Activated CD8-positive, alpha-beta T cell treated with anti-CD3 and anti-CD28 coated beads, Interleukin-2, amount 10 ng/mL, durations not matched to agents 7 days and 5 days (primary cell): ENCODE results near the gene TRRAP. TPM values are rescaled to one million over a fixed set of nuclear protein-coding genes. Genes with fewer than 3 reads are reported as not detected.

Experiments
- ATAC-seq: fragments of 150-1000 bp; cut with Tn5 transposase; one replicate; pipeline ENCODE4 v1.10.0; 2021; ENCODE audit warnings: moderate library complexity
- CTCF ChIA-PET: fragments of 350-600 bp; sonication (Branson Sonifier 250); formaldehyde crosslinking; loops from one replicate; lab custom pipeline; 2021; ENCODE audit warnings: antibody characterized with exemption; lab: Charles Lee
- POLR2A ChIA-PET: fragments of 350-600 bp; sonication (Branson Sonifier 250); formaldehyde crosslinking; loops from one replicate; lab custom pipeline; 2021; ENCODE audit warnings: antibody characterized with exemption; lab: Charles Lee
- DNase-seq: peaks from one replicate; pipeline ENCODE4 v3.0.0-alpha.2; 2020
- H3K27ac Mint-ChIP-seq: one replicate; pipeline ENCODE4 v1.8.0; 2021; ENCODE audit warnings: mild to moderate bottlenecking, mixed read lengths
- H3K27me3 Mint-ChIP-seq: one replicate; pipeline ENCODE4 v1.8.0; 2021; ENCODE audit warnings: low read depth, mixed read lengths
- H3K36me3 Mint-ChIP-seq: one replicate; pipeline ENCODE4 v1.8.0; 2021; ENCODE audit warnings: low read depth, mixed read lengths
- H3K4me1 Mint-ChIP-seq: one replicate; pipeline ENCODE4 v1.8.0; 2021; ENCODE audit warnings: low read depth, mixed read lengths
- H3K4me3 Mint-ChIP-seq: one replicate; pipeline ENCODE4 v1.8.0; 2021; ENCODE audit warnings: mild to moderate bottlenecking, mixed read lengths
- H3K9me3 Mint-ChIP-seq: one replicate; pipeline ENCODE4 v1.8.0; 2022; ENCODE audit warnings: mixed read lengths; ENCODE audit not compliant: insufficient read depth
- total RNA-seq, 2 experiments: library from RNA; stranded (reverse); gene quantifications; one replicate each; pipeline ENCODE4 v1.2.3, GENCODE V29; 2021

The TRRAP gene
- total RNA-seq, 2 experiments from 2014 or later, result 61.0 to 64.5 TPM

GRCh38 chr7:99001482-99002147 lies 123.3 kb downstream of the TRRAP start:
- Mint-ChIP-seq H3K36me3 (peaks cover 50% of the 10 kb centered on the region), H3K9me3 (no peaks in the 10 kb centered on the region), H3K4me1 (peaks cover 38% of the 10 kb centered on the region), H3K4me3 (peak overlapping the region; percentile 42), H3K27me3 (no peaks in the 10 kb centered on the region), H3K27ac (peak overlapping the region; percentile 88)
- POLR2A ChIA-PET, result no interaction called here
- DNase-seq, result peak; percentile 40
- peak; percentile 77 for ATAC-seq
- CTCF ChIA-PET, result interaction anchor here (0.6 to 1.9 kb wide), 8 partner anchors 8 to 1399 kb away, joined by 3 to 6 read pairs (median 4); no protein-coding TSS in a partner anchor

GRCh38 chr7:99002148-99002826 lies 124.0 kb downstream of the TRRAP start:
- Mint-ChIP-seq H3K9me3 (no peaks in the 10 kb centered on the region), H3K4me1 (peaks cover 38% of the 10 kb centered on the region), H3K4me3 (no peak overlapping the region), H3K27ac (peak overlapping the region; percentile 62), H3K27me3 (no peaks in the 10 kb centered on the region), H3K36me3 (peaks cover 54% of the 10 kb centered on the region)
- ChIA-PET CTCF (interaction anchor here (1.1 to 1.9 kb wide), 6 partner anchors 8 to 311 kb away, joined by 3 to 6 read pairs (median 4); no protein-coding TSS in a partner anchor), POLR2A (no interaction called here)
- DNase-seq (no peak), ATAC-seq (no peak)

GRCh38 chr7:99002827-99003212 lies 124.5 kb downstream of the TRRAP start:
- CTCF ChIA-PET, result interaction anchor here (1.4 kb wide), 2 partner anchors 9 to 10 kb away, joined by 3 read pairs; no protein-coding TSS in a partner anchor
- Mint-ChIP-seq H3K4me1 (peaks cover 38% of the 10 kb centered on the region), H3K9me3 (no peaks in the 10 kb centered on the region), H3K4me3 (no peak overlapping the region), H3K36me3 (peaks cover 52% of the 10 kb centered on the region), H3K27me3 (no peaks in the 10 kb centered on the region), H3K27ac (peak overlapping the region; percentile 62)
- POLR2A ChIA-PET, result no interaction called here
- DNase-seq (no peak), ATAC-seq (no peak)

- CTCF ChIA-PET, result interaction anchor here (1.4 kb wide), 1 partner anchor 11 kb away, joined by 3 read pairs; no protein-coding TSS in a partner anchor
- Mint-ChIP-seq H3K9me3 (no peaks in the 10 kb centered on the region), H3K27ac (no peak overlapping the region), H3K36me3 (peaks cover 55% of the 10 kb centered on the region), H3K27me3 (no peaks in the 10 kb centered on the region), H3K4me1 (peaks cover 36% of the 10 kb centered on the region), H3K4me3 (no peak overlapping the region)
- POLR2A ChIA-PET, result no interaction called here
- ATAC-seq (no peak), DNase-seq (no peak)
Observed at GRCh38 chr7:99003419-99003818, 125.1 kb downstream of the TRRAP start.

DNA sequence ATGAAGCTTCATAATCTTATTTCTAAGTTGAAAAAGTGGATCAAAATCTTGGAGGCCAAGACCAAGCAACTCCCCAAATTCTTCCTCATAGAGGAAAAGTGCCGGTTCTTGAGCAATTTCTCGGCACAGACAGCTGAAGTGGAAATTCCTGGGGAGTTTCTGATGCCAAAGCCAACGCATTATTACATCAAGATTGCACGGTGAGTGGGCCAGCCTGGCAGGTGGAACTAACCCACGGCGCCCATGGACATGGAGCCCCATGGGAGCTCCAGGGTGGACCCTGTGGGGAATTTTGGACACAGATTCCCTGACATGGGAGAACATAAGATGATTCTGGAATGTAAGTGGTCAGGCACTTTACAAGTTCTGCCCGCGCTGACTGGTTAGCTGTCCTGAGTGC lies 125.9 kb downstream of the TRRAP start:
- ChIA-PET POLR2A (no interaction called here), CTCF (no interaction called here)
- Mint-ChIP-seq H3K36me3 (peaks cover 58% of the 10 kb centered on the region), H3K4me1 (peaks cover 32% of the 10 kb centered on the region), H3K9me3 (no peaks in the 10 kb centered on the region), H3K27ac (no peak overlapping the region), H3K27me3 (no peaks in the 10 kb centered on the region), H3K4me3 (no peak overlapping the region)
- no peak for ATAC-seq
- DNase-seq, result no peak

DNA sequence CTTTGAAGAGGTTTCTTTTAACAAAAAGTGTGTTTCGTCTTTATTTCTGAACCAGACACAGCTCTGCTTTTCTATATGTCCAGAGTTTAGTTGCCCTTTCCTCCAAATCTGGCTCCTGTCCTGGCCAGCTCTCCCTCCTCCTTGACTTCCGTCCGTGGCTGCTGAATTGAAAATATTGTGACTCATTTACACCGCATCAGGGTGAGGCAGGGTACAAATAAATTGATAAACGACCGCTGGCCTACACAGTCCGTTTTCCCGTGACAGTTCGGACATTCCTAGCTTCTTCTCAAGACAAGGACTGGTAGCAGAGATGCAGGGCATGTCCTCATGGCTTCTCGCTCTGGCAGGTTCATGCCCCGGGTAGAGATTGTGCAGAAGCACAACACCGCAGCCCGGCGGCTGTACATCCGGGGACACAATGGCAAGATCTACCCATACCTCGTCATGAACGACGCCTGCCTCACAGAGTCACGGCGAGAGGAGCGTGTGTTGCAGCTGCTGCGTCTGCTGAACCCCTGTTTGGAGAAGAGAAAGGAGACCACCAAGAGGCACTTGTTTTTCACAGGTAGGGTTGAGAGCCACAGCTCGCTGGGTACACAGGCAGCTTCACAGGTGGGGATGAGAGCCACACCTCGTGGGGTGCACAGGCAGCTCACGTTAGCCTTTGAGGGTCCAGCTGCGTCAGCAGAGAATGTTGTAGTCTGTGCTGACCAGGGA lies 126.6 kb downstream of the TRRAP start:
- ChIA-PET POLR2A (no interaction called here), CTCF (no interaction called here)
- peak; percentile 17 for DNase-seq
- ATAC-seq, result no peak
- Mint-ChIP-seq H3K27ac (no peak overlapping the region), H3K36me3 (peaks cover 57% of the 10 kb centered on the region), H3K9me3 (no peaks in the 10 kb centered on the region), H3K4me1 (peaks cover 27% of the 10 kb centered on the region), H3K27me3 (no peaks in the 10 kb centered on the region), H3K4me3 (no peak overlapping the region)

DNA sequence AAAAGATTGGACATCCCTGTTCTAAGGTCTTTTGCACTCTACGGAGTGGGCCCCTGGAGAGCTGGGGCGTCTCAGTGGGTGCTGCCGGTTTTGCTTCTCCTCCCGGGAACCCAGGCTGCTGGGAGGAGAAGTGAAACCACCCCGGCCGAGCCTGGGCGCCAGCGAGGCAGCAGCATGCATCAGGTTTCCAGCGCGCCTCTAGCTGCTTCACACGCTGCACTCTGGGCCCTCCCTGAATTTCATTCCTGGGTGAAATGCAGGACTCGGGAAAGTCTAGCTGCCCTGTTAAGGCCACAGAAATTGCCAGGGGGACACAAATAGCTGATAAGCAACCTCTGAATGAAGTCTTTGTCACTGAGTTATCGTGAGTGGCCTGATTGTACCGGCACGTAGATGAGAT lies 127.4 kb downstream of the TRRAP start:
- H3K36me3 Mint-ChIP-seq, result peaks cover 62% of the 10 kb centered on the region
- H3K4me3 Mint-ChIP-seq, result no peak overlapping the region
- ATAC-seq (no peak), DNase-seq (peak; percentile 10)
- peaks cover 25% of the 10 kb centered on the region for H3K4me1 Mint-ChIP-seq
- H3K27me3 Mint-ChIP-seq, result no peaks in the 10 kb centered on the region
- ChIA-PET CTCF (no interaction called here), POLR2A (no interaction called here)
- no peak overlapping the region for H3K27ac Mint-ChIP-seq
- H3K9me3 Mint-ChIP-seq, result no peaks in the 10 kb centered on the region

DNA sequence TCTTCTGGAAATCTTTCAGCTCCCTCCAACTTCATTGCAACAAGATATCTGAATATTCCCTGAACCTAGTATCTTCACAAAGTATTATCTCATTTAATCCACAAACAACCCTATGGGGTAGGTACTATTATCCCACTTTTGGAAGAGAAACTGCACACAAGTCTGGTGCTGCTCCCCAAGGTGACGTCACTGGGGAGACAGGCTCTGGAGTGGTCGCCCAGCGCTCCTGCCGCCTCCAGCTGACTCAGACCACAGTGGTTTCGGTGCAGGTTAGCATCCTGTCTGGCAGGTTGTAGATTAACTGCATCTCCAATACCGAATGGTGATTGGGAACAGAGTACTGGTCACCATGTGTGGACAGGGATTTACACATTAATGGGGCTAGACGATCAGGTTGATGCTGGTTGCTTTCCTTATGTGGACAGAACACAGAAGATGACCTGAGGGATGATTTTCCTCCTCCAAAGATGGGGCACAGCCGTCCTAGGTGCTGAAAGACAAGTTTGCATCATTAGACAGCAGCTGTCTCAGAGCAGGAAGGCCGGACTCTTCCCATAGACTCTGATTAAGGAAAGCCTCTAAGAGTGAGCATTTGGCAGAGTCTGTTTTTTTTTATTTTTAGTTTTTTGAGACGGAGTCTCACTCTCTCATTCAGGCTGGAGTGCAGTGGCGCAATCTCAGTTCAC lies 128.6 kb downstream of the TRRAP start:
- Mint-ChIP-seq H3K9me3 (no peaks in the 10 kb centered on the region), H3K4me3 (no peak overlapping the region)

GRCh38 chr7:99008181-99008631 lies 129.9 kb downstream of the TRRAP start:
- no peak overlapping the region for H3K27ac Mint-ChIP-seq
- no peaks in the 10 kb centered on the region for H3K27me3 Mint-ChIP-seq
- DNase-seq (no peak), ATAC-seq (no peak)
- H3K9me3 Mint-ChIP-seq, result no peaks in the 10 kb centered on the region
- H3K4me3 Mint-ChIP-seq, result no peak overlapping the region
- H3K36me3 Mint-ChIP-seq, result peaks cover 67% of the 10 kb centered on the region
- ChIA-PET POLR2A (no interaction called here), CTCF (interaction anchor here (1.4 kb wide), 1 partner anchor 9 kb away, joined by 3 read pairs; no protein-coding TSS in a partner anchor)
- peaks cover under 1% of the 10 kb centered on the region for H3K4me1 Mint-ChIP-seq

More for the DNA sequence above, 128.6 kb downstream of the TRRAP start:
- ATAC-seq (no peak), DNase-seq (no peak)
- Mint-ChIP-seq H3K4me1 (peaks cover 14% of the 10 kb centered on the region), H3K36me3 (peaks cover 62% of the 10 kb centered on the region), H3K27ac (no peak overlapping the region), H3K27me3 (no peaks in the 10 kb centered on the region)
- ChIA-PET CTCF (interaction anchor here (0.8 to 1.4 kb wide), 2 partner anchors 11 to 306 kb away, joined by 3 read pairs; no protein-coding TSS in a partner anchor), POLR2A (no interaction called here)

DNA sequence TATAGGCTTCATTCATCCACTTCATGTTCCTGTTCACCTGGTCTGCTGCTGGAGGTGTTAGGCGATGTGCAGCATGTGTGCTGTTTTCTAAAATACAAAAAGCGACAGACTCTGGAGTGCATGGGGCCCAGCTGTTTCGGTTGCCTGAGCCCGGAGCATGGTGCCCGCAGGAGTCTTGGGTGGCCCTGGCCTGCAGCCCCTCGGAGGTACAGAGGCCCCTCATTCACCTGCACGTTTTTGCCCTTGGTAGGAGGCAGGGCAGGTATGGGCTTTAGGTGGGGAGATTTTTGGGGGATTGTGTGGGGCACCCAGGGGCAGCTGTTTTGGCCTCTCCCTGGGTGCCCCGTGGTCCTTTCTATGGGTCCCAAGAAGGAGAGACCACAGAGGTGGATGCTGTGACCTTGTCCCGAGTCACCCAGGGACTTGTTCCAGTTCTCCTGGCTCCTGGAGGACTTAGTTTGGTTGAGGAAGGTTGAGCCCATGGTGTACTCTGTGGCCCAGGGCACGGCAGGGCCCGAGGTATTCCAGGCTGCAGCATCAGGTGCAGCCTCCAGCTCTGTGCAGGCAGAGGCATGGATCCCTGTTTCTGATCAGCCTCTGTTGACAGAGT lies 130.7 kb downstream of the TRRAP start:
- CTCF ChIA-PET, result no interaction called here
- POLR2A ChIA-PET, result no interaction called here
- no peak overlapping the region for H3K27ac Mint-ChIP-seq

GRCh38 chr7:99010281-99010680 lies 131.9 kb downstream of the TRRAP start:
- no peaks in the 10 kb centered on the region for H3K27me3 Mint-ChIP-seq
- peaks cover 74% of the 10 kb centered on the region for H3K36me3 Mint-ChIP-seq
- H3K4me1 Mint-ChIP-seq, result no peaks in the 10 kb centered on the region
- ATAC-seq, result no peak
- no peak overlapping the region for H3K27ac Mint-ChIP-seq
- ChIA-PET CTCF (no interaction called here), POLR2A (no interaction called here)
- no peak overlapping the region for H3K4me3 Mint-ChIP-seq
- no peak for DNase-seq
- no peaks in the 10 kb centered on the region for H3K9me3 Mint-ChIP-seq

More for the DNA sequence above, 130.7 kb downstream of the TRRAP start:
- Mint-ChIP-seq H3K36me3 (peaks cover 72% of the 10 kb centered on the region), H3K9me3 (no peaks in the 10 kb centered on the region), H3K4me1 (no peaks in the 10 kb centered on the region), H3K4me3 (no peak overlapping the region), H3K27me3 (no peaks in the 10 kb centered on the region)
- no peak for ATAC-seq
- no peak for DNase-seq
